T47D (cell line): ENCODE measurements around the gene TCEAL6.

ENCODE experiments used
- DNase-seq, 2 experiments: peaks; one replicate each; pipeline versions ENCODE4 v3.0.0 to v3.0.0-alpha.2; 2011 to 2012; ENCODE audit warnings: low read depth in 1 of 2, low spot score in 1 of 2
- JUND ChIP-seq: IDR thresholded peaks from 2 replicates; pipeline ENCODE4 v1.6.1; 2012; ENCODE audit warnings: low read depth
- in situ Hi-C: cut with HindIII; loops from 2 replicates; pipeline ENCODE4 v1.10.0; 2016; ENCODE audit warnings: low sequenced_read_pairs, low pct_unique_long_range_greater_than_20kb

TCEAL6 gene

GRCh38 chrX:102115748-102116147 is 26.5 kb downstream of the TCEAL6 start:
- in situ Hi-C loops = no loop called here
- no peak for TF ChIP-seq JUND
- no peak for DNase-seq

DNA sequence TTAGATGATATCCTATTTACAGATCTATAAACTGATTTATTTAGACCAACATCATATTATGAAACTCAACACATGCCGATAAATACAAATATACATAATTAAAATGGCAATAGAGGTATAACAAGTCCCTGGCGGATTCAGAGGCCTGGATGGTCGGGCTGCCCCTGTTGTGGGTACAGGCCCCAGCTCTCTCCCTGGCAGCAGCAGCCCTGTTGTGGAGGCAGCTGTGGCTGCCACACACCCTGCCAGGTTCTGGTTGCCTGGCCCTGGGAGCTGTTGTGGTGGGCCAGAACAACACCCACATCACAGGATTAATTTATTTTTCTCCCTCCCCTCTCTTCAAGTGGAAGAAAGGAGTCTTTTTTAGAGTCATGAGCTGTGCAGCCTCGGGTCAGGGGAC is 28.9 kb downstream of the TCEAL6 start:
- no peak for TF ChIP-seq JUND
- in situ Hi-C loops = no loop called here
- no peak for DNase-seq
